Activated naive CD8-positive, alpha-beta T cell (primary cell): Measurements from ENCODE around the gene CKS2.
"Not testable (repeated sequence)": the region's sequence is repeated elsewhere in the genome, so short reads cannot be mapped to it uniquely, and the experiment has no call there.

Source experiments
- H3K27ac Mint-ChIP-seq: one replicate; pipeline ENCODE4 v1.8.0; 2021; ENCODE audit warnings: mixed read lengths
- H3K27me3 Mint-ChIP-seq: one replicate; pipeline ENCODE4 v1.8.0; 2021; ENCODE audit warnings: mixed read lengths
- H3K36me3 Mint-ChIP-seq: one replicate; pipeline ENCODE4 v1.8.0; 2021; ENCODE audit warnings: mixed read lengths
- H3K4me1 Mint-ChIP-seq: one replicate; pipeline ENCODE4 v1.8.0; 2021; ENCODE audit warnings: low read depth, mixed read lengths
- H3K4me3 Mint-ChIP-seq: one replicate; pipeline ENCODE4 v1.8.0; 2021; ENCODE audit warnings: mild to moderate bottlenecking, mixed read lengths
- H3K9me3 Mint-ChIP-seq: one replicate; pipeline ENCODE4 v1.8.0; 2021; ENCODE audit warnings: low read depth, mixed read lengths

Gene CKS2

GRCh38 chr9:89301996-89302395 is 9.0 kb upstream of the CKS2 start:
- not testable (repeated sequence) for H3K9me3 Mint-ChIP-seq, H3K4me1 Mint-ChIP-seq, H3K27ac Mint-ChIP-seq, H3K36me3 Mint-ChIP-seq, H3K4me3 Mint-ChIP-seq, H3K27me3 Mint-ChIP-seq

DNA sequence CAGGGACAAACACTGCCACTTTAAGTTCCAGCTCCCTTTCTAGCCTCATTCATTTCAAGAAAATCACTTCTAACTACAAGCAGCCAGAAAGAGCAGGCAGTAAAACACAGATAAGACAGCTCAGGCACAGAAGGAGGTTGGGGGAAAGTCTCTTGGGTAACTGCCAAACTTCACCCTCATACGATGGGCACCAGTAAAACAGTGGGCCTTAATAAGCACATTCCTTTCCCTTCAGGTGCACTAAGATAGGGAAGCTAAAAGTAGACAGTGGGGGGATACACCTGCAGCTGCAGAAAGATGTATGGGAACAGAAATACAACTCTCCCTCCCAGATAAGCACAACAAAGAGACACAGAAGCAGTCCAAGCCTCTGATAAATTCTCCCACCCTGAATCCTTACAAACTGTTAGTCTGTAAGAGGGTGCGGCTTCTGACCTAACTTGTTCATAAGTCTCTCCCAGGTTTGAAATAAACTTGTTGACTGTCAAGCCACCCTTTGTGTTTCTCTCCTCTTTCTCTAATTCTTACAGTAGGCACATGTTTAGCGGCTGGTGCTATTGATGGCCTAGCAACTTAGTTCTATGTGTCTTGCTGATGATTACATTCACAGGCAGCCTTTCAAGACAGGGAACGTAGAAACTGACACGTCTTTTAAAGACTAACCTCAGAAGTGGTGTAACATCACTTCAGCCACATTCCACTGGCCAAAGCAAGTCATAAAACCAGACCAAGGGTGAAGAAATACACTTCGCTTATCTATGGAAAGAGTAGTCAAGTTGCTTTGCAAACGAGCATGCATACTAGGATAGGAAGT is 6.8 kb upstream of the CKS2 start:
- Mint-ChIP-seq H3K9me3 (no peaks in the 10 kb centered on the region), H3K27ac (peak overlapping the region; percentile 16), H3K36me3 (peaks cover 3% of the 10 kb centered on the region), H3K4me3 (no peak overlapping the region), H3K27me3 (no peaks in the 10 kb centered on the region), H3K4me1 (peaks cover 7% of the 10 kb centered on the region)

DNA sequence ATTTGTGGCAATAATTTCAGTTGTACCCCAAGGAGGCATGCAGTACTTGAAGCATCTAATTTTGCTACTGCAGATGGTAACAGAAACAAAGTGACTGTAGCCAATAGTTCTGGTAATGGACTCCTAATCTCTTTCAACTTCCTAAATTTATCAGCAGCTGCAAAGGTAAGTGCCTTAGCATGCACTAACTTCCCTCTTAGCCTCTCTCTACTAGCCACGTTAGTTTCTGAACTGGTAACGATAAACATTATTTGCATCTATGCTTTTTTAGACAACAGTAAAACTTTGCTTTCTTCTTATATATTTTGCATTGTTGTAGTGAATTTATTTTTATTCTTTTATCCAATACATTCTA is 6.2 kb upstream of the CKS2 start:
- Mint-ChIP-seq H3K4me1 (peaks cover 11% of the 10 kb centered on the region), H3K4me3 (no peak overlapping the region), H3K27ac (no peak overlapping the region), H3K27me3 (no peaks in the 10 kb centered on the region), H3K9me3 (no peaks in the 10 kb centered on the region), H3K36me3 (peaks cover 3% of the 10 kb centered on the region)

DNA sequence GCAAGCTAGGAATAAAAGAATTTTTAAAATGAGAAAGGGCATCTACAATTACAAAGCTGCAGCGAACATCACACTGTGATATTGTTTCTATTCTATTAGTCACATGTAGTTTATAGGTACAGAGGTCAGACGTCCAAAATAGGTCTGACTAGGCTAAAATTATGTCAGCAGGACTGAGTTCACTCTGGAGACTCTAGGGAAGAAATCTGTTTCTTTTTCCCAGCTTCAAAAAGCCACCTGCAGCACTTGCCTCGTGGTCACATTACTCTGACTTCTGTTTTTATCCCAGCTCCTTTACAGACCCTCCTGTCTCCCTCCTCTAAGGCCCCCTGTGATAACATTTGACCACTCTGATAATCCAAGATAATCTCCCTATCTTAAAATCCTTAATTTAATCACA is 5.1 kb upstream of the CKS2 start:
- H3K36me3 Mint-ChIP-seq, result peaks cover 3% of the 10 kb centered on the region
- no peaks in the 10 kb centered on the region for H3K9me3 Mint-ChIP-seq
- no peak overlapping the region for H3K27ac Mint-ChIP-seq
- H3K4me3 Mint-ChIP-seq, result no peak overlapping the region
- H3K27me3 Mint-ChIP-seq, result no peaks in the 10 kb centered on the region
- H3K4me1 Mint-ChIP-seq, result peaks cover 15% of the 10 kb centered on the region

GRCh38 chr9:89309166-89309565 is 1.8 kb upstream of the CKS2 start:
- Mint-ChIP-seq H3K4me1 (peaks cover 31% of the 10 kb centered on the region), H3K27me3 (no peaks in the 10 kb centered on the region), H3K9me3 (no peaks in the 10 kb centered on the region), H3K27ac (peak overlapping the region; percentile 96), H3K36me3 (peaks cover 3% of the 10 kb centered on the region), H3K4me3 (peak overlapping the region; percentile 95)

DNA sequence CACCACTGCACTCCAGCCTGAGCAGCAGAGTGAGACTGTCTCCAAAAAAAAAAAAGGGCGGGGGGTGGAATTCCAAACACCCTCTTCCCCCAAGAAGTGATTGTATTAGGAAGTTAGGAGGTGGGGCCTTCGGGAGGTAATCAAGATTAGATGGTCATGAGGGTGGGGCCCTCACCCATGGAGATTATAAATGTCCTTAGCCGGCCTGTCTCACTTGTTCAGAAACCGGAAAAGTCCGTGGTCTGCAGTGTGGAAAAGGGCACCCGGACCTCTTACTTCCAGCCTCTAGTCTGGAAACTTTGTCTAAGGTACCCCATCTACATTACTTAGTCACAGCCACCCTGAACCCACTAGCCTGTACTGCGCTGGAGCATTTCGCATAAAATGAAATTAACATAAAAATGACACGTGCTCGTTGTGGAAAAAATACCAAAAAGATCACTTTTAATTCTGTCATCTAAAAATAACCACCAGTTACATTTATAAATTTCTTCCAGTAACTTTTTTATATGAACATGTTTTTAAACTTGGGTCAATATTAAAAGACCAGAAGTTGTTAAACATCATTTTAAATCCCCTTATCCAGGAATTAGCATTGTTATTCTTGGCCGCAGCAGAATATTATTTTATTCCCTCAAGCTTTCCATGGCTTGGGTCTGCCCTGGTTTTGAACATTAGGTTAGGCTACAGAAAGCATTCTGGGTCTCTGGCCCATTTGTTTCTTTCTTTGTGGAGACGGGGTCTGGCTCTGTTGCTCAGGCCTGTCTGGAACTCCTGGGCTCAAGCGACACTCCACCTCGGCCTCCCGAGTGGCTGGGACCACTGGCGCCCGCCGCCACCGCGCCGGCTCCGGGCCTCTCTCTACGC is 1.2 kb upstream of the CKS2 start:
- H3K9me3 Mint-ChIP-seq, result no peaks in the 10 kb centered on the region
- H3K4me1 Mint-ChIP-seq, result peaks cover 36% of the 10 kb centered on the region
- peak overlapping the region; percentile 96 for H3K27ac Mint-ChIP-seq
- no peaks in the 10 kb centered on the region for H3K27me3 Mint-ChIP-seq
- H3K36me3 Mint-ChIP-seq, result peaks cover 6% of the 10 kb centered on the region
- peak overlapping the region; percentile 95 for H3K4me3 Mint-ChIP-seq

DNA sequence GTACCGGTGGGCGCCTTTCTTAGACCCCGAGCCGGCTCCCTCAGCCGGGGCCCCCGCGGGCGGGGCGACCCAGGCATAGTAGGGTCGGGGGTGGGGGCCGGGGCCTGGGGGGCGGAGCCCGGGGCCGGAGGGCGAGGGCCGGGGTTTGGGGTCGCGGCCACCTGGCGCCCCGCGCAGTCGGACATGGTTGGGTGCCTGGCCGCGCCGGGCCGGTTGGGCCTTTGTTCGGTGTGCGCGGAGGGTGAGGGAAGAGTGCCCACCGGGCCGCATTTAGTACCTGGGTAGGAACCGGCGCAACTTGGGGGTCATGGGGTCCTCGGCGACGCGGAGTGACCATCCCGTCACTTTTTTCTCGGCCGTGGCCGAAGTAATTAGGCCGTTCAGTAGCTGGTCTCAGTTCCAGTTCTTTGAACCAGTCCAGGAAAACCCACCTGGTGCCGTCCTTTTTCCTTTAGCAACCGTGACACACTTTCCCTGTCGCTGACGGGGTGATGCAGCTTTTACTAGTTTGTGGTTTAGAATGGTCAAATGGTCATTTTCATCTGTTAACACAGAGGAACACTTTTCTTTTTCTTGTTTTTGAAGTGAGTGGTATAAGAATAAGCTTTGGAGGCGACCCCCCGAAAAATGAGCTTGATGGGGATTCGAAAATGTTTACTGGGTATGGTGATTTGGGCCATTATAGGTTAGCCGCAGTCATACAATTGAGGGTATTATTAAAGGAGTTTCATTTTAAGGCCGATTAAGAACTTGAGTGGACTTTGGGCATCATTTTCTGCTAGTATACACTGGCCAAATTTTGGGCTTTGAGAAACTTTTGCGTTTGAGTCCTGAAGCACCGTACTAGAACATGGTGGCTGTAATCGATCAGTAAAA is 589 bp downstream of the CKS2 start:
- Mint-ChIP-seq H3K27me3 (no peaks in the 10 kb centered on the region), H3K4me1 (peaks cover 42% of the 10 kb centered on the region), H3K4me3 (peak overlapping the region; percentile 95), H3K9me3 (no peaks in the 10 kb centered on the region), H3K27ac (peak overlapping the region; percentile 99), H3K36me3 (peaks cover 9% of the 10 kb centered on the region)

DNA sequence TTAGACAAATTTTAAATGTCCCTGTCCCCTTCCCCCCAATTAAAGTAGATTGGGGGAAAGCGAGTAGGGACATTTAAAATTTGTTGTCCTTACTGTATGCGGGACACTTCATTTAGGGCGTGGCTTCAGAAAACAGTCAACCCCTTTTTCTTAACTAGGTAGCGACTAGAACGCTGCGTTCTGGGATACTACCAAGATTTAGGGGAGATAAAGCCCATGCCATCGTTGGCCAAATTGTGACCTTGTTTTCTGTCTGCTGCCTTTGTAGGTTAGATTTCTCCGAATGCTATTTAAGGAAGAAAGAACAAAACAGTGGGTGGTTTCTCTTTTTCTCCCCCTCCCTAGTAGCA is 1.2 kb downstream of the CKS2 start:
- Mint-ChIP-seq H3K4me1 (peaks cover 46% of the 10 kb centered on the region), H3K4me3 (peak overlapping the region; percentile 89), H3K27me3 (no peaks in the 10 kb centered on the region), H3K36me3 (peaks cover 14% of the 10 kb centered on the region), H3K9me3 (no peaks in the 10 kb centered on the region), H3K27ac (no peak overlapping the region)

- Mint-ChIP-seq H3K27me3 (no peaks in the 10 kb centered on the region), H3K4me3 (peak overlapping the region; percentile 89), H3K36me3 (peaks cover 18% of the 10 kb centered on the region), H3K9me3 (no peaks in the 10 kb centered on the region), H3K4me1 (peaks cover 51% of the 10 kb centered on the region), H3K27ac (peak overlapping the region; percentile 28)
Measured at GRCh38 chr9:89313842-89314241, 2.8 kb downstream of the CKS2 start.

GRCh38 chr9:89314955-89315354 is 4.0 kb downstream of the CKS2 start:
- Mint-ChIP-seq H3K27ac (peak overlapping the region; percentile 10), H3K36me3 (peaks cover 18% of the 10 kb centered on the region), H3K4me1 (peaks cover 52% of the 10 kb centered on the region), H3K27me3 (no peaks in the 10 kb centered on the region), H3K9me3 (no peaks in the 10 kb centered on the region), H3K4me3 (peak overlapping the region; percentile 27)

- H3K4me1 Mint-ChIP-seq, result peaks cover 55% of the 10 kb centered on the region
- H3K36me3 Mint-ChIP-seq, result peaks cover 18% of the 10 kb centered on the region
- no peak overlapping the region for H3K27ac Mint-ChIP-seq
- H3K9me3 Mint-ChIP-seq, result no peaks in the 10 kb centered on the region
- H3K27me3 Mint-ChIP-seq, result no peaks in the 10 kb centered on the region
- no peak overlapping the region for H3K4me3 Mint-ChIP-seq
Measured at GRCh38 chr9:89315482-89315881, 4.5 kb downstream of the CKS2 start.

GRCh38 chr9:89317282-89317681 is 6.3 kb downstream of the CKS2 start:
- Mint-ChIP-seq H3K27ac (peak overlapping the region; percentile 97), H3K36me3 (peaks cover 23% of the 10 kb centered on the region), H3K9me3 (no peaks in the 10 kb centered on the region), H3K4me3 (peak overlapping the region; percentile 88), H3K27me3 (no peaks in the 10 kb centered on the region), H3K4me1 (peaks cover 72% of the 10 kb centered on the region)

DNA sequence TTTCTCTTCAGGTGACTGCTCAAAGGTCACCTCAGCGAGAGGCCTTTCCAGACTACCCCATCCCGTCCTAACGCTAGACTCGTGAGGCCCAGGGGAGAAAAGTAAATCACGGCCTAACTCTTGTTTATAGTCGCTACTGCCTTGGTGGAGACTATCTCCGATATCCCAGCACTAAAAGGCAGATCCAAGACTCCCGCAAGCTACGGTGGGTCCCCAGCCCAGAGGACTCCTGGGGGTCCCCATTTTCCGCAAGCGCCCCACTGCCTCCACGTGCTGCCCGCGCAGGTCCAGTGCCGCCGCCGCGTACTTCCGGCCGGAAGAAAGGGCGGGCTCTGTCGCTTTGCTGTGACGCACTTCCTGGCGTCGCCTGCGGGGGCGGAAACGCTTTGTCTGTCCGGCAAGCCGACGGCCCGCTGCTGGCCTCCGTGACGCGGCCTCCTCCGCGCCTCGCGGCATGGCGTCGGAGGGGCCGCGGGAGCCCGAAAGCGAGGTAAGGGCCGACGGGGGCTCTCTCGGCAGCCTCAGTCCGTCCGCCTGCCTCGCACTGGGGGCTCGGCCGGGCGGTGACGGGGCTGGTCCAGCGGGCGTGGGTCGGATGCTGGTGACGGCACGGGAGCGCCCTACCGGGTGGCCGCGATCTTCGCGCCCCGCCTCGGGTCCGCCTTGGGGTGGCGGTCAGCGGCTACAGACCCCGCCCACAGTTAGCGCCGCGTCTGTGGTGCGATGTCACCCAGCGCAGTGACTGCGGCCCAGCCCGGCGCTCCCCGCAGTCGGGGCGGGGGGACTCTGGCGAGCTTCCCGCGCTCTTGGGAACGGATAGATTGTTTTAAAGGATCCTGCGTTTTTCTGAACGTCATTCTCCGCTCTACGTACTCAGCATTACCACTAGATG is 7.4 kb downstream of the CKS2 start, which contains the start of gene SECISBP2:
TSS of gene SECISBP2 (plus strand) at position 378 of the 892 bp plus-strand sequence. CDS start at position 455, 77 bp downstream.
- H3K27ac Mint-ChIP-seq, result peak within 1 kb of the TSS; percentile 99
- H3K4me3 Mint-ChIP-seq, result peak within 1 kb of the TSS; percentile 94
- no peaks in the 10 kb centered on the region for H3K27me3 Mint-ChIP-seq
- peaks cover 73% of the 10 kb centered on the region for H3K4me1 Mint-ChIP-seq
- peaks cover 23% of the 10 kb centered on the region for H3K36me3 Mint-ChIP-seq
- no peaks in the 10 kb centered on the region for H3K9me3 Mint-ChIP-seq
